ENCODE data around the gene EHMT1.
"Not testable (repeated sequence)": the region's sequence is repeated elsewhere in the genome, so short reads cannot be mapped to it uniquely, and the experiment has no call there.

The EHMT1 gene

DNA sequence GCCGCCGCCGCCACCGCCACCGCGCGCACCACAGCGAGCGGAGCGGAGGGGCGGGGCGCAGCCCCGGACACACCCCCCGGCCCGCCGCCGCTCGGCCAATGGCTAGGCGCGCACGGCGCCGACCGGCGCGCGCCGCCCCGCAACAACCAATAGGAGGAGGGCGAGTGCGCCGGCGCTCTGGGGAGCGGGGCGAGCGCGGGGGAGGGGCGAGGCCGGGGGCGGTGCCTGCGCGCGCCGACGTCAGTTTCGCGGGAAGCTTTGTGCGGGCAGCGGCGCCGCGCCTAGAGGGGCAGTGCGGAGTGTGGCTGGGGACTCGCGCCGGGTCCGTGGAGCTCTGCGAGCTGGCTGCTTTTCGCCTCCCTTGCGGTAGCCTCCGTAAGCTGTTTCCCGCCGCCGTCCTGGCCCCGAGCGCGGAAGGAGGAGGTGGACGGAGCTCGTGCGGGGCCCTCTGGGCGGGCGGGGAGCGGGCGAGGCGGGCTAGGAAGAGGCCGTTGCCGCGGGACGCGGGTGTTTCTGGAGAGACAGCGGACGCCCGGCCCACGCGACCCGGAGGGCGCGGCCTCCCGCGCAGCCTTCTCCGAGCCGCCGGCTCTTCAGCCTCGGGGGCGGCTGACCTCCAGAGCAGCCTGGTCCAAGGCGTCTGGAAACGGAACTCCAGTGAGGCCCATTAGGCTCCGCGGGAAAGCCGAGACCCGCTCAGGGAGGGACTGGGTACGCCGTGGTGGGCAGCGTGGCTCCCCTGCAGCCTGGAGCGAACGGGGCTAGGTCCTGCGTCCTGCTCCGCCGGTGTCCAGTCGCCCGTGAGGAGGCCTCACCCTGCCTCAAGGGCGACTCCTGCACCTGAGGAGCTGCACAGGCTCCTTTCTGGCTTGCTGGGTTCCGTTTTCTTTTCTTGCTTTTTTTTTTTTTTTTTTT lies 28.1 kb upstream of the EHMT1 start, which contains the start of gene ZMYND19:
ZMYND19 (minus strand) TSS at position 44 of the 915 bp plus-strand sequence. CDS start 249 bp downstream, outside the sequence.
- no peak for FAIRE-seq

DNA sequence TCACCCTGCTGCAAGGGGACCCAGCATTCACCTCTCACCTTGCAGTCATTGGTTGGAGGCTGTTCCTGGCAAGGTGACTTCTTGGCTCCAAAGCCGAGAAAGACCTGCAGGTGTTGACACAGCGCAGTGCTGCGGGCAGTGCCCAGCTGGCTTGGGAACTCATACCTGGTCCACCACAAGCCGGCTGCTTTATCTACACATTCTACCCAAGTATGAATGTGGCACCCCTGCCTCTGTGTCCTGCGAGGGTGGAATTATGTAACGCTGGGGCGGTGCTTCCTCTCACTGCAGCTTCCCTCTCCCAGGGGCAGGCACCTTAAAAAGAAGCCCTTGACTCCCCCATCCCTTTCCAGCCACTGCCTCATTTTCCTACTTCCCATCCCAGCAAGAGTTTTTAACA lies 26.0 kb upstream of the EHMT1 start:
- no peak for FAIRE-seq

DNA sequence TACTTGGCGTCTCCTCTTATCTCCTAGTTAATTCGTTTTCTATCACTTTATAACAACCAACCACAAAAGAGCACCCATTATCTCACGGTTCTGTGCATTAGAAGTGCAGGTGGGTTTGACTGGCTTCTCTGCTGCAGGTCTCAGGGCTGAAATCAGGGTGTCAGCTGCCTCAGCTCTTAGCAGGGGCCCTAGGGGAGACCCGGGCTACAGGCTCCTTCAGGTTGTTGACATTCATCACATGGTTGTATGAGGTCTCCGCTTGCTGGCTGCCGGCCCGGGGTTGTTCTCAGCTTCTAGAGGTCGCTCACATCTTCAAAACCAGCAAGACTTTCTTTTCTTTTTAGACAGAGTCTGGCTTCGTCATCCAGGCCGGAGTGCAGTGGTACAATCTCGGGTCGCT lies 25.6 kb upstream of the EHMT1 start:
- FAIRE-seq: no peak

- FAIRE-seq: not testable (repeated sequence)
These were observed 22.2 kb upstream of the EHMT1 start for GRCh38 chr9:137596577-137596976.

GRCh38 chr9:137598943-137599342 lies 19.9 kb upstream of the EHMT1 start:
- FAIRE-seq: no peak

- no peak for FAIRE-seq
These were observed 16.1 kb upstream of the EHMT1 start for GRCh38 chr9:137602661-137603060.

GRCh38 chr9:137603879-137604278 lies 14.9 kb upstream of the EHMT1 start:
- FAIRE-seq: no peak

GRCh38 chr9:137604345-137605086 lies 14.3 kb upstream of the EHMT1 start:
- FAIRE-seq: no peak

DNA sequence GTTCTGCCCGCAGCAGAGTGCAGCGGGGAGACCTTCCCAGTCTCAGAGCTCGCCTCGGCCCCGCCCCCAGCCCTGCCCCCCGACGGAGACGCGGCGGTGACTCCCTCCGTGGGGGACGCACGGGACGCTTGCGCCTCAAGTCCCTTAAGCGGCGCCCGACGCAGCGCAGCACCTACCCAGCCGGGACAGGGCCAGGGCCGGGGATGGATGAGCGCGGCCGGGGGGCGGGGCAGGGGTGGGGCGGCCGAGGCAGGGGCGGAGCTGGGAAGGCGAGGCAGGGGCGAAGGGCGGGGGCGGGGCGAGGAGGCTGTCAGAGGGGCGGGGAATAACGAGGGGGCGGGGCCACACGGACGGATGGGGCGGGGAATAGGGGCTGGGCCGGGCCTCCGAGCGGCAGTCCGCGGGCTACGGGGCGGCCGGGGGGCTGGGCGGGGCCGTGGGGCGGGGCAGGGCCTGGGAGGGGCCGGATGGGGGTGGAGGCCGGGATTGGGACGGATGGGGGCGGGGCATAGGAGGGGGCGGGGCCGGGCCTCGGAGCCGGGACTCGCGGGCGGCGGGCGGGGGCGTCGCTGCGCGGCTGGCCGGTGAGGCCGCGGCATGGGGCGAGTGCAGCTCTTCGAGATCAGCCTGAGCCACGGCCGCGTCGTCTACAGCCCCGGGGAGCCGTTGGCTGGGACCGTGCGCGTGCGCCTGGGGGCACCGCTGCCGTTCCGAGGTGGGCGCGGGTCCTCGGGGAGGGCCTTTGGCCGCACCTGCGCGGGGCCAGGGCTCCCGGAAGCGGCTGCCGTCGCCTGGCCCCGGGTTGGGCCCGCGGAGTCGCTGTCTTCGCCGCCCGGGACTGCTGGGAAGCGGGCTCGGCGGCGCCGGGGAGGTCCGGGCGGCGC lies 13.4 kb upstream of the EHMT1 start, which contains the start of gene ARRDC1:
ARRDC1 (plus strand) TSS at position 566 of the 884 bp plus-strand sequence; CDS start at position 598, 32 bp downstream.
- no peak for FAIRE-seq

DNA sequence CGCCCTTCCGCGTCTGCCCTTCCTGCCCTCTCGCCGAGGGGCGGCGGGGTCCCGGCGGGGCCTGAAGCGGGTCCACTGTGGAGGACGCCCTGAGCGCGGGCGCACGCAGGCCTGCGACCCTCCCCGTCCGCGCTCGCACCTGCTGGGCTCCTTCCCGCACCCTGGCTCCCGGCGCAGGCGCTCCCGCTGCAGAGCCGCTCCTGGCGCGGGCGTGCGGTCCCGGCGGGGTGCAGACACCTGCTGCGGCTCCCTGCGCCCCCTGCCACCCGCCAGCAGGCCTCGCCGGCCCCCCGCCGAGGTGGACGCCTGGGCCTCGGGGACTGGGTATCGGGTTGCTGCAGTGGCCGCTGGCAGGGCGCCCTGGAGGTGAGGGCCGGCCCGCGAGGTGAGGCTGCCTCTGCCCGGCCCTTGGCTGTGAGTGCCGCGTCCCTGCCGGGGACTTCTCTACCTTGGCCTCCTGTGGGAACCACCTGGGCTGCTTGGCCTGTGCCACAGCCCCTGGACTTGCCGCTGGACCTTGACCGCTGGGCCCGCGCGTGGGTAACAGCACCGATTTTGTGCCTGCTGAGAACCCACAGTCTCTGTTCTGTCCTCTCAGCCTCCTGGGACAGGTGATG lies 12.7 kb upstream of the EHMT1 start:
- FAIRE-seq: no peak

- FAIRE-seq: no peak
These were observed 12.1 kb upstream of the EHMT1 start for GRCh38 chr9:137606734-137607138.

DNA sequence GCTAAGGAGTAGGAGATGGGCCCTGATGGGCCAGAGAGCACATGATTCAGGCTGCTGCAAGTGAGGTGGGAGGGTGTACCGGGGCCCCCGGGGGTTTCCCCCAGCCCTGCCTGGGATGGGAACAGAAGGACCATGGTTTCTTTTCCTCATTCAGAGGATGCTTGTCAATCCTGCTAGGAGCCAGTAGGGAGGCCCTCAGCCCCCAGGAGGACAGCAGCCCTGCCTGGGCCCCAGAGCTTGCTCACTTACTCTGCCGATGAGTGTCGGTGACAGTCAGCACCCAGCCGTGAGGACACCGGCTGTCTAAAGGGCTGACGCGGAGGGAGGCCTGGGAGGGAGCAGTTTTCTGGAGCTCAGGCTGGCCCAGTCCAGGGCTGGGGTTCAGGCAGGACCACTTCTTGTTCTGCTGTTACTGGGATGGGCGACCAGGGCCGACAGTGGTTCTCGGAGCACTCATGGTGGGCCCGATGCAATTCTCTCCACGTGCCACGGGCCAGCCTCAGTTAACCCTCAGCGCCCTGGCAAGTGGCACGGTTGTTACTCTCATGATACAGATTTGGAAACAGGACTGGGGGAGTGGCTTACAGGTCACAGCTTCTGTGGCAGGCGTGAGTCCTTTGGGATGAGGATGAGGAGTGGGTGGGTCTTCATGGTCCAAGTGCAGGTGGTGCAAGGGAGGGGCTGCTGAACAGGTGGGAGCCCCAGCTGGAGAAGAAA lies 11.5 kb upstream of the EHMT1 start:
- FAIRE-seq: no peak

- FAIRE-seq: no peak
These were observed 7.9 kb upstream of the EHMT1 start for GRCh38 chr9:137610944-137611343.

- no peak for FAIRE-seq
These were observed 6.9 kb upstream of the EHMT1 start for GRCh38 chr9:137611623-137612609.

- FAIRE-seq: no peak
These were observed 6.1 kb upstream of the EHMT1 start for GRCh38 chr9:137612741-137613142.

GRCh38 chr9:137613259-137613658 lies 5.5 kb upstream of the EHMT1 start:
- FAIRE-seq: no peak

GRCh38 chr9:137613738-137614523 lies 4.9 kb upstream of the EHMT1 start:
- no peak for FAIRE-seq

DNA sequence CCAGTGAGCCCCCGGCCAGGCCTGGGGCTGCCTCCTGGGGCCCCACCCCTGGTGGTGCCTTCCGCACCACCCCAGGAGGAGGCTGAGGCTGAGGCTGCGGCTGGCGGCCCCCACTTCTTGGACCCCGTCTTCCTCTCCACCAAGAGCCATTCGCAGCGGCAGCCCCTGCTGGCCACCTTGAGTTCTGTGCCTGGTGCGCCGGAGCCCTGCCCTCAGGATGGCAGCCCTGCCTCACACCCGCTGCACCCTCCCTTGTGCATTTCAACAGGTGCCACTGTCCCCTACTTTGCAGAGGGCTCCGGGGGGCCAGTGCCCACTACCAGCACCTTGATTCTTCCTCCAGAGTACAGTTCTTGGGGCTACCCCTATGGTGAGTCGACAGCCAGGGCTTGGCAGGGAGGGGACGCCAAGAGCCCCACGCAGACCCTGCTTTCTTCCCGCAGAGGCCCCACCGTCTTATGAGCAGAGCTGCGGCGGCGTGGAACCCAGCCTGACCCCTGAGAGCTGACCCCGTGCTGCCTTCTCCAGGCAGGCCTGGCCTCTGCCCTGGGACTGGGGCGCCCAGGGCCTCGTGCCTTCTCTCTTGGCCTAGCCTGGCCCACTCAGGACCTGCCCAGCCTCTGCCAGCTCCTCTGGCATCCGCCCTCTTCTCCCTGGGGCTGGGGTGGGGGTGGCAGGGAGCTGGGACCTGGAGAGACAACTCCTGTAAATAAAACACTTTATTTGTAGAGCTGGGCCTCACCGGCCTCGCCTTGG lies 4.0 kb upstream of the EHMT1 start:
- FAIRE-seq: no peak
